A549 (cell line): Measurements from ENCODE around the gene IPO5. TPM values are rescaled to one million over a fixed set of nuclear protein-coding genes. Genes with fewer than 3 reads are reported as not detected.
A peak's percentile ranks its signal among the peaks of the same experiment; 100 is the strongest.

ENCODE experiments used
- CEBPB ChIP-seq, 2 experiments: fragments of >200 bp in 1 of 2; sonication (Bioruptor Twin) in 1 of 2; formaldehyde crosslinking in 1 of 2; IDR thresholded peaks; 2 replicates each; pipeline ENCODE4 v1.6.1; 2012 to 2016
- FOSL2 ChIP-seq, 2 experiments: fragments of 450-650 bp in 1 of 2; fragments of >200 bp in 1 of 2; sonication (Bioruptor Twin) in 1 of 2; formaldehyde crosslinking; IDR thresholded peaks; 2 replicates each; pipeline versions ENCODE4 v1.5.0 to v1.6.1; 2016 to 2020; ENCODE audit warnings: mild to moderate bottlenecking in 1 of 2, moderate library complexity in 1 of 2
- HEYL ChIP-seq: fragments of 250-450 bp; sonication (Bioruptor Pico); IDR thresholded peaks from 2 replicates; pipeline ENCODE4 v1.8.0; 2021; ENCODE audit warnings: mild to moderate bottlenecking, moderate library complexity
- HOXA7 ChIP-seq: fragments of 250-450 bp; sonication (Bioruptor Pico); IDR thresholded peaks from 2 replicates; pipeline ENCODE4 v1.5.0; 2020; ENCODE audit warnings: mild to moderate bottlenecking, moderate library complexity
- JUN ChIP-seq, 2 experiments: fragments of >200 bp; sonication (Bioruptor Twin); formaldehyde crosslinking; IDR thresholded peaks; 2 replicates in 1 of 2; 3 replicates in 1 of 2; pipeline ENCODE4 v1.6.1; 2016 to 2017
- KDM1A ChIP-seq: fragments of 200-600 bp; sonication (generic); IDR thresholded peaks from 2 replicates; pipeline ENCODE4 v1.6.1; 2016; ENCODE audit warnings: low read depth, mild to moderate bottlenecking
- NR3C1 ChIP-seq: fragments of >200 bp; sonication (Bioruptor Twin); formaldehyde crosslinking; IDR thresholded peaks from 3 replicates; pipeline ENCODE4 v1.6.1; 2017
- PHF8 ChIP-seq: fragments of 200-600 bp; sonication (generic); IDR thresholded peaks from 2 replicates; pipeline ENCODE4 v1.6.1; 2016; ENCODE audit warnings: low read depth, mild to moderate bottlenecking, antibody characterized with exemption, moderate library complexity, borderline replicate concordance
- POLR2A ChIP-seq: IDR thresholded peaks from 2 replicates; pipeline ENCODE4 v1.6.1; 2012; ENCODE audit warnings: mild to moderate bottlenecking, low read length
- RCOR1 ChIP-seq: fragments of 150-350 bp; IDR thresholded peaks from 2 replicates; pipeline ENCODE4 v1.6.1; 2014; ENCODE audit warnings: antibody characterized with exemption, low read length, low read depth
- ZNF302 ChIP-seq: fragments of 250-450 bp; sonication (Bioruptor Pico); IDR thresholded peaks from 2 replicates; pipeline ENCODE4 v1.9.0; 2021; ENCODE audit warnings: inconsistent platforms, mild to moderate bottlenecking, moderate library complexity
- polyA plus RNA-seq, 4 experiments: library from polyadenylated mRNA; depleted of rRNA in 3 of 4; stranded (reverse); fragments of >200 nt; fragmentation: RNase III in 1 of 4; extraction: RNeasy Plus Mini Kit Qiagen cat#74134 plus additional on column Dnase treatment in 1 of 4; gene quantifications; 2 replicates in 3 of 4; 3 replicates in 1 of 4; pipeline ENCODE4 v1.2.3, GENCODE V29; 2011 to 2017
- TF ChIP-seq, protein P1 (sequence below): fragments of >200 bp; sonication (Bioruptor Twin); formaldehyde crosslinking; IDR thresholded peaks from 3 replicates; pipeline ENCODE4 v1.5.1; 2016
- TF ChIP-seq, protein P2 (sequence below): fragments of >200 bp; sonication (Bioruptor Twin); formaldehyde crosslinking; IDR thresholded peaks from 3 replicates; pipeline ENCODE4 v1.6.1; 2016
- TF ChIP-seq, protein P3 (sequence below): IDR thresholded peaks from 2 replicates; pipeline ENCODE4 v1.6.1; 2012
- TF ChIP-seq, protein P4 (sequence below): fragments of 200-600 bp; sonication (generic); IDR thresholded peaks from 2 replicates; pipeline ENCODE4 v1.6.1; 2016; ENCODE audit warnings: antibody characterized with exemption, mild to moderate bottlenecking, moderate library complexity
- TF ChIP-seq, protein P5 (sequence below): fragments of 250-450 bp; sonication (Bioruptor Pico); IDR thresholded peaks from 2 replicates; pipeline ENCODE4 v1.5.0; 2020; ENCODE audit warnings: low read depth, mild to moderate bottlenecking, moderate library complexity
- TF ChIP-seq, protein P6 (sequence below): IDR thresholded peaks from 2 replicates; pipeline ENCODE4 v1.6.1; 2012; ENCODE audit warnings: low read depth, borderline replicate concordance

IPO5 gene
- polyA plus RNA-seq, 2 of the 4 experiments (the other 2 are of a cell fraction) = 98.4 to 166 TPM

DNA sequence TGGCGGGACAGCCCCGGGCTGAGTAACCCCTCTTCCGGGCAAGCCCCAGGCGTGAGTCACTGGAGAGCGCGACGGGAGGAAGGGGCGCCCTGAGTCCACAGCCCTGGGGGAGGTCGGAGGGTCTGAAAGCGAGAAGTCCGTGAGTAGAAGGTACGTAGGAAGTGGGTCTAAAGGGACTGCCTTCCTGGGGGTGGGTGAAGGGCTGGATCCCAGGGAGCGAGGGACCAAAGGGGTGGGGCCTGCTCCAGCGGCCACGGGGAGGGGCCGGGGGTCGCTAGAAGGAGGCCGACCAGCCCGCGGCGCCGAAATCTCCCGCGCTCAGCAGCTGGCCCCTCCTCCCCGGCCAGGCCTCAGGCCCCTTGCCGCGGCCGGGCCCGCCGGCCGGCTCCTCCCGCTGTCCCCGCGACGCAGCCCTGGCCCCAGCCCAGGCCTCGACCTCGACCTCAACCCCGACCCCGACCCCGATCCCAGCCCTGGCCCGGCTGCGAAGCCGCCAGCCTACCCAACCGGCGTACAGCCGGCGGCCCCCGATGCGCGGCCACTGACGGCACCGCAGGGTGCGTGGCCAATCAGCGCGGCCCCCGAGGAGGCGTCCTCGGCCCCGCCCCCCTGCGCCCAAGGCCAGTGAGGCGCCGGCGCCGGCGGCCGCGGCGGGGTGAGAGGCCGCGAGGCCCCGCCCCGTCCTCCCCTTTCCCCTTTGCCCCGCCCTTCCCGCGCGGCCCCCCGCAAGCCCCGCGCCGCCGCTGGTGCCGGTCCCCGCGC lies 22.6 kb downstream of the IPO5 start (continued):
- TF ChIP-seq, protein P1, sequence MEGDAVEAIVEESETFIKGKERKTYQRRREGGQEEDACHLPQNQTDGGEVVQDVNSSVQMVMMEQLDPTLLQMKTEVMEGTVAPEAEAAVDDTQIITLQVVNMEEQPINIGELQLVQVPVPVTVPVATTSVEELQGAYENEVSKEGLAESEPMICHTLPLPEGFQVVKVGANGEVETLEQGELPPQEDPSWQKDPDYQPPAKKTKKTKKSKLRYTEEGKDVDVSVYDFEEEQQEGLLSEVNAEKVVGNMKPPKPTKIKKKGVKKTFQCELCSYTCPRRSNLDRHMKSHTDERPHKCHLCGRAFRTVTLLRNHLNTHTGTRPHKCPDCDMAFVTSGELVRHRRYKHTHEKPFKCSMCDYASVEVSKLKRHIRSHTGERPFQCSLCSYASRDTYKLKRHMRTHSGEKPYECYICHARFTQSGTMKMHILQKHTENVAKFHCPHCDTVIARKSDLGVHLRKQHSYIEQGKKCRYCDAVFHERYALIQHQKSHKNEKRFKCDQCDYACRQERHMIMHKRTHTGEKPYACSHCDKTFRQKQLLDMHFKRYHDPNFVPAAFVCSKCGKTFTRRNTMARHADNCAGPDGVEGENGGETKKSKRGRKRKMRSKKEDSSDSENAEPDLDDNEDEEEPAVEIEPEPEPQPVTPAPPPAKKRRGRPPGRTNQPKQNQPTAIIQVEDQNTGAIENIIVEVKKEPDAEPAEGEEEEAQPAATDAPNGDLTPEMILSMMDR = no peak
- TF ChIP-seq CEBPB (IDR thresholded peaks at IDR 0.05) (no peak), FOSL2 (IDR thresholded peaks at IDR 0.05) (no peak), FOSL2 (CRISPR knock-in tag; IDR thresholded peaks at IDR 0.05) (peak; percentile 58), KDM1A (no peak), HOXA7 (CRISPR knock-in tag) (no peak), PHF8 (peak; percentile 87; the same call in 1 of the 2 replicates), RCOR1 (no peak), POLR2A (peak; percentile 24; the same call in 1 of the 2 replicates), NR3C1 (no peak), ZNF302 (no peak), HEYL (CRISPR knock-in tag) (no peak), JUN (IDR thresholded peaks at IDR 0.05) (peak in 1 of 2 experiments; percentile 75; a peak in 2 of 5 replicates)
- TF ChIP-seq, protein P2, sequence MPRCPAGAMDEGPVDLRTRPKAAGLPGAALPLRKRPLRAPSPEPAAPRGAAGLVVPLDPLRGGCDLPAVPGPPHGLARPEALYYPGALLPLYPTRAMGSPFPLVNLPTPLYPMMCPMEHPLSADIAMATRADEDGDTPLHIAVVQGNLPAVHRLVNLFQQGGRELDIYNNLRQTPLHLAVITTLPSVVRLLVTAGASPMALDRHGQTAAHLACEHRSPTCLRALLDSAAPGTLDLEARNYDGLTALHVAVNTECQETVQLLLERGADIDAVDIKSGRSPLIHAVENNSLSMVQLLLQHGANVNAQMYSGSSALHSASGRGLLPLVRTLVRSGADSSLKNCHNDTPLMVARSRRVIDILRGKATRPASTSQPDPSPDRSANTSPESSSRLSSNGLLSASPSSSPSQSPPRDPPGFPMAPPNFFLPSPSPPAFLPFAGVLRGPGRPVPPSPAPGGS = no peak
- TF ChIP-seq, protein P3, sequence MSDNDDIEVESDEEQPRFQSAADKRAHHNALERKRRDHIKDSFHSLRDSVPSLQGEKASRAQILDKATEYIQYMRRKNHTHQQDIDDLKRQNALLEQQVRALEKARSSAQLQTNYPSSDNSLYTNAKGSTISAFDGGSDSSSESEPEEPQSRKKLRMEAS = peak; percentile 23; the same call in 1 of the 2 replicates
- TF ChIP-seq, protein P4, sequence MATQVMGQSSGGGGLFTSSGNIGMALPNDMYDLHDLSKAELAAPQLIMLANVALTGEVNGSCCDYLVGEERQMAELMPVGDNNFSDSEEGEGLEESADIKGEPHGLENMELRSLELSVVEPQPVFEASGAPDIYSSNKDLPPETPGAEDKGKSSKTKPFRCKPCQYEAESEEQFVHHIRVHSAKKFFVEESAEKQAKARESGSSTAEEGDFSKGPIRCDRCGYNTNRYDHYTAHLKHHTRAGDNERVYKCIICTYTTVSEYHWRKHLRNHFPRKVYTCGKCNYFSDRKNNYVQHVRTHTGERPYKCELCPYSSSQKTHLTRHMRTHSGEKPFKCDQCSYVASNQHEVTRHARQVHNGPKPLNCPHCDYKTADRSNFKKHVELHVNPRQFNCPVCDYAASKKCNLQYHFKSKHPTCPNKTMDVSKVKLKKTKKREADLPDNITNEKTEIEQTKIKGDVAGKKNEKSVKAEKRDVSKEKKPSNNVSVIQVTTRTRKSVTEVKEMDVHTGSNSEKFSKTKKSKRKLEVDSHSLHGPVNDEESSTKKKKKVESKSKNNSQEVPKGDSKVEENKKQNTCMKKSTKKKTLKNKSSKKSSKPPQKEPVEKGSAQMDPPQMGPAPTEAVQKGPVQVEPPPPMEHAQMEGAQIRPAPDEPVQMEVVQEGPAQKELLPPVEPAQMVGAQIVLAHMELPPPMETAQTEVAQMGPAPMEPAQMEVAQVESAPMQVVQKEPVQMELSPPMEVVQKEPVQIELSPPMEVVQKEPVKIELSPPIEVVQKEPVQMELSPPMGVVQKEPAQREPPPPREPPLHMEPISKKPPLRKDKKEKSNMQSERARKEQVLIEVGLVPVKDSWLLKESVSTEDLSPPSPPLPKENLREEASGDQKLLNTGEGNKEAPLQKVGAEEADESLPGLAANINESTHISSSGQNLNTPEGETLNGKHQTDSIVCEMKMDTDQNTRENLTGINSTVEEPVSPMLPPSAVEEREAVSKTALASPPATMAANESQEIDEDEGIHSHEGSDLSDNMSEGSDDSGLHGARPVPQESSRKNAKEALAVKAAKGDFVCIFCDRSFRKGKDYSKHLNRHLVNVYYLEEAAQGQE = no peak
- TF ChIP-seq, protein P5, sequence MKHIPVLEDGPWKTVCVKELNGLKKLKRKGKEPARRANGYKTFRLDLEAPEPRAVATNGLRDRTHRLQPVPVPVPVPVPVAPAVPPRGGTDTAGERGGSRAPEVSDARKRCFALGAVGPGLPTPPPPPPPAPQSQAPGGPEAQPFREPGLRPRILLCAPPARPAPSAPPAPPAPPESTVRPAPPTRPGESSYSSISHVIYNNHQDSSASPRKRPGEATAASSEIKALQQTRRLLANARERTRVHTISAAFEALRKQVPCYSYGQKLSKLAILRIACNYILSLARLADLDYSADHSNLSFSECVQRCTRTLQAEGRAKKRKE (CRISPR knock-in tag) = no peak
- TF ChIP-seq, protein P6, sequence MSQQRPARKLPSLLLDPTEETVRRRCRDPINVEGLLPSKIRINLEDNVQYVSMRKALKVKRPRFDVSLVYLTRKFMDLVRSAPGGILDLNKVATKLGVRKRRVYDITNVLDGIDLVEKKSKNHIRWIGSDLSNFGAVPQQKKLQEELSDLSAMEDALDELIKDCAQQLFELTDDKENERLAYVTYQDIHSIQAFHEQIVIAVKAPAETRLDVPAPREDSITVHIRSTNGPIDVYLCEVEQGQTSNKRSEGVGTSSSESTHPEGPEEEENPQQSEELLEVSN = 0 out of 2 replicates have a peak, but pooled peaks have one; percentile 24
